Stimulated activated naive CD4-positive, alpha-beta T cell (primary cell): ENCODE measurements around the gene ATP6V1G1.
"Not testable (repeated sequence)": the region's sequence is repeated elsewhere in the genome, so short reads cannot be mapped to it uniquely, and the experiment has no call there.

ENCODE experiments used
- DNase-seq, 6 experiments: peaks; one replicate each; lab custom pipeline; 2025; lab: John Stamatoyannopoulos, UW

Gene ATP6V1G1, protein sequence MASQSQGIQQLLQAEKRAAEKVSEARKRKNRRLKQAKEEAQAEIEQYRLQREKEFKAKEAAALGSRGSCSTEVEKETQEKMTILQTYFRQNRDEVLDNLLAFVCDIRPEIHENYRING

DNA sequence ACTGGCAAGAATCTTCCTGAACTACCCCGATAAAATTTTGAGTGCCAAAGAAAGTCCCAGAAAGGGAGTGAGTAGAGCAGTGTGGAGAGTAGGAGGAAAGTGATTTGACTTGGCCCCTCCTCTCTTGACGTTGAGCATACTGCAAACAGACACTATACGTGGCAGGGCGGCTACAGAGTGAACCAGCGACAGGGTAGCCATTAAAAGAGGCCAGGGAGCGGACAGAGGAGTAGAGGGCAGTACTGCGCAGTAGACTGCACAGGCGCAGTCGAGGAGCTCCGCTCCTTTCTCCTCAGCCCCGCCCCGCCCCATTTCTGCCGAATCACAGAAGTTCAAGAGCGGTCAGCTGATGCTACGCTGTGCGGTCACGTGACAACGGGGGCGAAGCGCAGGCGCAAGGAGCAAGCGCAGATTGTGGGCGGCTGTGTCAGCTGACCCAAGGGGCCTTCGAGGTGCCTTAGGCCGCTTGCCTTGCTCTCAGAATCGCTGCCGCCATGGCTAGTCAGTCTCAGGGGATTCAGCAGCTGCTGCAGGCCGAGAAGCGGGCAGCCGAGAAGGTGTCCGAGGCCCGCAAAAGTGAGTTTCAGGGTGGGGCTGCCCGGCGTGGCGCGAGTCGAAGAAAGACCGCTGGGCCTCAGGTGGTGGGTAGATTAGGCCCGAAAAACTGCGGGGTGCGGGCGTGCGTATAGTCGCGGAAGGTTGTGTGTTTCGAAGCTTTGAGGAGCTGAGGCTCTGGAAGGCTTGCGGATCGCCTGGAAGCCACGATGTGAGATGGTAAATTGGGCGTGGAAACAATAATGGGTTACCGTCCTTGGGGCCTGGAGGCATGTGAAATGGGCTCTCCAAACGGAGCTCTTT lies at the start of gene ATP6V1G1:
ATP6V1G1 (plus strand) TSS at position 425 of the 858 bp plus-strand sequence; CDS start at position 495, 70 bp downstream.
- DNase-seq, result peak; percentile 95 to 99 (median 96)

- peak in 3 of 6 experiments; percentile 11 to 30 (median 24) for DNase-seq
These were observed 49.3 kb upstream of the ATP6V1G1 start for GRCh38 chr9:114538241-114538640.

DNA sequence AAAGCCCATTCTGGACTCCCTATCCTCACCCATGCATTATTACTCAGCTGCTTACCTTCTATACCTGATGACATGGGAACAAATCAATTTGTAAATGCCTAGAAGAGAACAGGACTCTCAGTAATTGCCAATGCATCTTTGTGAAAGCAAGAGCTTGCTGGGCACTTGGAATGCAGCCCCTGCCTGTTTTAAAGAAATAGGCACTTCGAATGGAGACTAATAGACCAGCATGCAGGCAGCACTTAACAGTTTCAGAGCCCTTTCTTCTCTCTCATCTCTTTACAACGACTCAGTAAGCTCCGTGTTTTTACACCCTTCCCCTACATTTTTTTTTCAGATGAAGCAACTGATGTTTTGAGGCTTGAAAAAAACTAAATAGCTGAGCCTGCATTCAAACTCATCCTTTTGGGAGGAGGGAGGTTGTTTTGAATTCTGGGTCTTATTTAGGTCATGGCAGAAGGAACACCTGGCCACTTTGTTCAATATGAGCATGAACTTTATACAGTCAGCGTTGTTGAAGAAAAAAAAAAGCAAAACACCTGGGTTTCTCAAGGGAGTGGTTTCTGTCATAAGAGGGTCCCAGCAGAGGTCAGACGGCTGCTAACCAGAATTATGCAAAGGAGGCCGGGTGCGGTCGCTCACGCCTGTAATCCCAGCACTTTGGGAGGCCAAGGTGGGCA lies 47.7 kb upstream of the ATP6V1G1 start:
- no peak for DNase-seq

DNA sequence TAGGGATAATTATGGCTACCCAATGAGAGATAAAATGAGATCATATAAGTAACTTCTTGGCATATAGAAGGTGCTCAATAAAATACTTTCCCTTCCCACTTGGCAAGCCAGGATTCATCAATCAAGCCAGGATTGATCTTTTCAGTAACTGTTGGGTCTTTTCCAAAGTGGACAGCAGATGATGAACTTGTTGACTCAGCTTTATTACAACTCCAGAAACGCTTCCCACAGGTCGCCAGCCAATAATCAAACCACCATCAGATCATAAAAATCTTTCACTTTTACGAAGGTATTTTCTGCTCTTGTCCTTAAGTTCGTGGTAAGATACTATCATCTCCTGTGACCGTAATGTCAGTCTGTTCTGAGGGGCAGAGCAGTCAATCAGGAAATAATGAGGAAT lies 42.5 kb upstream of the ATP6V1G1 start:
- DNase-seq, result no peak

GRCh38 chr9:114546851-114547250 lies 40.7 kb upstream of the ATP6V1G1 start:
- no peak for DNase-seq

GRCh38 chr9:114549697-114550330 lies 37.8 kb upstream of the ATP6V1G1 start:
- no peak for DNase-seq

DNA sequence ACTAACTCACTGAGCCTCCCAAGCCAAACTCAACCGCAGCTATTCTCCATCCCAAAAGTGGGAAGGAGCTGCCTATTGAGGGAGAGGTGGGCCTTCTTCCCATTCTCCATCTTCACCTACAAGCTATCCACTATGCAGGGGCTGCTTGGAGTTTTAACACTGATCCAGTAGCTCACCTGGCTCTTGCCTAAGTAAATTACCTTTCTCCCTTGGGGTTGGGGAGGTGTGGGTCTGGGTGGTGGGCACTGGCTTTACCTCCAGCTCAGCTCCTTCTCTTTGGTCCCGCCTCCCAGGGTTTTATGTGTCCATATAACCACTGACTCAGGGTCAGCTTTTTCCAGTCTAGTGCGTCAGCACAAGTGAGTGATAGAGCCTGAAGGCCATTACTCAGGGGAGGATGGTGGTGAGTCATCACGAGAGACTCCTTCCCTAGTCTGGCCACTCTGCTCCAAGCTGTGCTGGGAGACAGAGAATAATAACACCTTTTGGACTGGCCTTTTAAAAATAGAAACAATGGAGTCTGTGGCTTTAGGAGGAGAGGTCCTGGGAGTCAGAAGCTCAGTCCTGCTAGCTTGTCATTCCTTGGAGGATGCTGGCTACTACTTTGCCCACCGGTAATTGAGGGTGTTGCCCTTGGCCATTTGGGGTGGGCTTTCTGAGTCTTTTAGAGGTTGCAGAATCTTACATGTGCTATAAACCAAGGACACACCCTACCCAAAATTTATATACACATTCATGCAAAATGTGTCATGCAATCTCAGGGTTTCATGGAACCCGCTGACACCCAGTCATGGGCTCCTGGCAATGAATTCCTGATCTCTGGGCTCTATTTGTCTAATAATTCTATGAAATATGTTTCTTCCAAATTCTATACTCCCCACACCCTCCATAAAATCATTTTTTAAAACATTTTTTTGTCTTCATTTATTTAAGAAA lies 35.6 kb upstream of the ATP6V1G1 start:
- DNase-seq, result no peak

DNA sequence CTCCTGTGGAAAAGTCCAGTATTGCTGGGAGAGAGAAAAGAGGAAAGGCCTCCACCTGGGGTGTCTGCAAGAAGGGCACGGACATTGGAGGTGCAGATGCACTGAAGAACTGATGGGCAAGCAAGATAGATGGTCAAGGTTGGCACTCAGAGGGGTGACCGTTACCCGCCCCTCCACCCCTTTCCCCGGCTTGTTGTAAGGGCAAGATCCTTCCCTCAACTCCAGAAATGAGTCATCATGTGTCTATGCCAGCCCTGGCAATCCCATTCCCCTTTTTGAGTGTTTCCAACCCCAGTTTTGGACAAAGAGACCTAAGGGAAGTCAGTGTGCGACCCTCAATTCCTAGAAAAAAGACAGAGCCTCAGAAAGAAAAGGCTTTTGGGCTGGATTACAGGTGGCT lies 34.9 kb upstream of the ATP6V1G1 start:
- DNase-seq, result no peak

DNA sequence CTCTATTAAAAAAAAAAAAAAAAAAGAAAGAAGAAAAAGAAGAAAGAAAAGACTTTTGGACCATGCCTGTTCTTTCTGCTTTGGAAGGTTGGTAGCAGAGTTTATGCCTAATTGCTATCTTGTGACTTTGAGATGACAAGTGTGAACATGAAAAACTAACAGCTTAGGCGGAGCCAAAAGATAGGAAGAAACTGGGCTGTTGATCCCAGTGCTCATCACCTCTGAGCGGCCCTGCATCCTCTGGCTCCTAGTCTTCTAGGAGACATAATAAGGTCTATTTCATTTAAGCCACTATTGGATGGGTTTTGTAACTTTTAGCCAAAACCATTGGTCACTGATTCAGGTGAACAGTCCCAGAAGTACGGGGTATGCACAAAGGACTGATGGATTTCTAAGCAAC lies 34.4 kb upstream of the ATP6V1G1 start:
- no peak for DNase-seq

GRCh38 chr9:114555696-114556095 lies 31.9 kb upstream of the ATP6V1G1 start:
- DNase-seq, result no peak

GRCh38 chr9:114558027-114558675 lies 29.4 kb upstream of the ATP6V1G1 start:
- DNase-seq, result no peak

DNA sequence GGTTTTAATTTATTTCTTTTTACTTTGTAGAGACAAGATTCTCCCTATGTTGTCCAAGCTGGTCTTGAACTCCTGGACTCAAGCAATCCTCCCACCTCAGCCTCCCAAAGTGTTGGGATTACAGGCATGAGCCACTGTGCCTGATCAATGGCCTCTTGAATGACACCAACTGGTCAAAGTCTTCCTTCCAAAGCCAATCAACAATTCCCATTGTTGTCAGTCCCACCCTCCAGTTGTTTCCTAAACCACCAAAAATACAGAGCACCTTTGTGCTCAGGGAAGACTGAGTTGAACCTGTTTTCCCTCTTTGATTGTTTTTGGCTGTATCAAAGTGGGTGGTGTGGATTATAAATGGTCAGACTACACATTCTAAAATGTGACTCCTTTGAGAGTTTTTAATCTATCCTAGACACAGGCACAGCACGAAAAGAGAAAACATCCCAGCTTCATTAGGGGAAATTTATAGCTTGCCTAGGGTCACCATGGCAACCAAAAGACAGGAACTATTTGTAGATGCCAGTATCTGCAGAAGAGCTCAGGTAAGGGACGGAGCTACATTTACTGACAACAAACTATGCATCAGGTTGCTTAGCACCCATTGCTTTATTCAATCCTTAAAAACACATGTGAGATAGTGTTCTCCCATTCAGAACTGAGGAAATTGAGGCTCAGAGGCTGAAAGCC lies 27.6 kb upstream of the ATP6V1G1 start:
- DNase-seq, result no peak

DNA sequence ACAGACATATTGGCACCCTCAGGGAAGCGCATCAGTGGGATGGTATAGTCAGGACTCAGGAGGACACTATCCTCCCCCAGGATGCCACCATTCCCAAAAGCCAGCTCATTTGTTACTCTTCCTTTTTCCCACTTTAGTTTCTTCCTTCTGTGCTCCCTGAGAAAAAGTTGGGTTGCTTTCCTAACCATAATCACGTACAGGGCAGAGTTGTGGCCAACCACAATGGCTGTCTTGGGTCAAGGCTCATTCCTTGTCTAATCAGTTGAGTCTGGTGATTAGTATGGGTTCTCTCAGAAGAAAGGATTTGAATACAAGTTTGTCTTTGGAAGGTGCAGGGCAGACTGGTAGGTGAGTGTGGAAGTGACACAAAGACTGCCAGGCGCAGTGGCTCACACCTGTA lies 26.6 kb upstream of the ATP6V1G1 start:
- DNase-seq, result no peak

DNA sequence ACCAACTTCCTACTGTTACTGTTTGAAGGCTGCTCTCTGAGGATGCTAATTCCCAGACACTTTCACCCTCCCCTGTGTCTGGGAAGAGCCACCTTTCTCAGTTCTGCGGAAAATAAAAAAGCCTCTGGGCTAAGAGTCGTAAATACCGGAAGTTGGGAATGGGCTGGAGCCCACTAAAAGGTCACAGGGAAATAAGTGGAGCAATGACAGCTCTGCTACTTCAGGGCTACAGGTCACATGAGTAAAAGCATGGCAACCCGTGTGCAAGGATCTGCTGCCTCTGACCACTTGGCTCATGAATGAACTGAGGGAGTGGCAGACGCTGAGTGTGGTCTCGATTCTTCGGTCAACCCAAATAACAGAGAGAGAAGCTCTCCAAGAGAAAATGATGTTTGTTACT lies 25.8 kb upstream of the ATP6V1G1 start:
- DNase-seq, result no peak

- DNase-seq, result no peak
These were observed 22.4 kb upstream of the ATP6V1G1 start for GRCh38 chr9:114565204-114565603.

GRCh38 chr9:114570742-114571141 lies 16.8 kb upstream of the ATP6V1G1 start:
- DNase-seq, result no peak

- DNase-seq, result no peak
These were observed 16.2 kb upstream of the ATP6V1G1 start for GRCh38 chr9:114571391-114571790.

GRCh38 chr9:114572199-114572598 lies 15.4 kb upstream of the ATP6V1G1 start:
- no peak for DNase-seq

GRCh38 chr9:114574438-114574837 lies 13.1 kb upstream of the ATP6V1G1 start:
- no peak for DNase-seq

GRCh38 chr9:114576779-114577178 lies 10.8 kb upstream of the ATP6V1G1 start:
- not testable (repeated sequence) for DNase-seq
